Peyer's patch (tissue), 4 donors: ENCODE results near the gene MTLN.

Experiments
- CTCF ChIP-seq, 6 experiments: fragments of 450-650 bp in 4 of 6; fragments of 200-600 bp in 2 of 6; sonication (generic) in 1 of 6; IDR thresholded peaks; one replicate each; pipeline ENCODE4 v1.5.1; 2017 to 2019; ENCODE audit warnings: antibody characterized with exemption in 6 of 6, mild to moderate bottlenecking in 3 of 6, moderate library complexity in 1 of 6
- POLR2A ChIP-seq, 2 donors: fragments of 450-650 bp; IDR thresholded peaks; one replicate each; pipeline ENCODE4 v1.5.1; 2017; ENCODE audit warnings: antibody characterized with exemption in 2 of 2, mild to moderate bottlenecking in 2 of 2, moderate library complexity in 2 of 2

GRCh38 chr2:110173523-110173922 lies 38.8 kb downstream of the MTLN start:
- TF ChIP-seq CTCF (IDR thresholded peaks at IDR 0.05) (no peak), POLR2A (IDR thresholded peaks at IDR 0.05) (no peak)
